Right lobe of liver (tissue), 6 donors: Measurements from ENCODE around the gene ACOX1. TPM values are rescaled to one million over a fixed set of nuclear protein-coding genes. Genes with fewer than 3 reads are reported as not detected.

Experiments used
- ATAC-seq, 4 donors: fragments of 200-7000 bp; cut with Tn5 transposase; one replicate each; pipeline ENCODE4 v1.9.1; 2020; ENCODE audit warnings: mild to moderate bottlenecking in 4 of 4, moderate library complexity in 4 of 4
- DNase-seq, 3 donors: peaks; one replicate each; pipeline ENCODE4 v3.0.0-alpha.2; 2020
- H3K27ac ChIP-seq, 3 donors: fragments of 200-600 bp; one replicate each; pipeline ENCODE4 v1.8.0; 2022
- H3K27me3 ChIP-seq, 2 donors: fragments of 200-600 bp; one replicate each; pipeline ENCODE4 v1.8.0; 2022
- H3K36me3 ChIP-seq, 4 donors: fragments of 200-600 bp; sonication (generic) in 1 of 4; one replicate each; pipeline versions ENCODE4 v1.5.1 to v1.8.0; 2017 to 2022; ENCODE audit warnings: control low read depth in 1 of 4
- H3K4me1 ChIP-seq, 4 donors: fragments of 200-600 bp; sonication (generic) in 1 of 4; one replicate each; pipeline versions ENCODE4 v1.5.1 to v1.8.0; 2017 to 2022; ENCODE audit warnings: control low read depth in 1 of 4
- H3K4me3 ChIP-seq, 3 donors: fragments of 200-600 bp; one replicate each; pipeline ENCODE4 v1.8.0; 2022
- H3K9me3 ChIP-seq, 4 donors: fragments of 200-600 bp; sonication (generic) in 1 of 4; one replicate each; pipeline versions ENCODE4 v1.5.1 to v1.8.0; 2017 to 2022; ENCODE audit warnings: control low read depth in 1 of 4
- POLR2A ChIP-seq: fragments of 450-650 bp; IDR thresholded peaks from one replicate; pipeline ENCODE4 v1.6.1; 2017; ENCODE audit warnings: antibody characterized with exemption, mild to moderate bottlenecking
- WGBS: methylation state at CpG from one replicate; pipeline ENCODE4 v1.1.6; 2018; ENCODE audit warnings: low coverage, low lambda C conversion rate; ENCODE audit not compliant: insufficient coverage; ENCODE audit errors: missing lambda C conversion rate; 5-methylcytosine and 5-hydroxymethylcytosine counted together
- intact Hi-C, 2 donors: fragments of 100-400 bp; cut with DNase I; formaldehyde crosslinking; loops; one replicate each; pipeline versions ENCODE4 v1.11.2 to v1.14.1; 2022
- total RNA-seq, 6 experiments: library from RNA; depleted of rRNA in 2 of 6; stranded (reverse); fragments of >200 nt in 2 of 6; fragmentation: NEBNext Ultra II Directional in 3 of 6; extraction: Animal tissue kit (Norgen Biotek cat#: 25700) in 3 of 6; gene quantifications; one replicate each; pipeline versions ENCODE4 v1.1.0 to v1.2.4, GENCODE V29; 2016 to 2023
- TF ChIP-seq, protein P1 (sequence below), 4 donors: fragments of 200-600 bp in 3 of 4; fragments of 450-650 bp in 1 of 4; IDR thresholded peaks; one replicate each; pipeline versions ENCODE4 v1.5.1 to v1.8.0; 2016 to 2022; ENCODE audit warnings: antibody characterized with exemption in 4 of 4, mild to moderate bottlenecking in 2 of 4
- donor health status: DM: no; HTN: yes; CAD: no.
- donor health status: DM: no; HTN: no; CAD: no.
- donor health status: DM: no; HTN: no; CAD: no.
- donor health status: DM: no; HTN: yes; CAD: no.
- donor health status: DM: no; HTN: yes; CAD: no.

ACOX1 gene
- total RNA-seq, 6 experiments from 2014 or later: 112 to 202 (median 190) TPM

DNA sequence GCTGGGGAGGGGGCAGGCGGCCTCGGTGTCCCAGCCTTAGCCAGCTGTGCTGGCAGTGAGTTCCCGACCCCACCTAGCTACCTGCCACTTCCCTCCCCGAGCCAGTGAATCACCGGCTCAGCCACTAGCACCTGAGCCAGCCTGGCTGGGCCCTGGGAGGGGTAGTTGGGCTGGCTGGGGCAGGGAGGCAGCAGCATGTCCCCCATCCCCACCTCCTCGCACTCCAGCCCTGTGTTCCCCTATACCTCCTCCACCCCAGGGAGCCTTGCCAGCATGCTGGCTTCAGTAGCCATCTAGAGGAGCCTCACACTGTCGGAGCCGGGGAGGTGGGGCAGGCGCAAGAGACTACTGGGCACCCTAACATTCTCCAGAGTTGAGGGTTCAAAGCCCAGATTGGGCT is 45.4 kb upstream of the ACOX1 start:
- no peak overlapping the region for H3K27ac ChIP-seq
- no peak overlapping the region for H3K4me3 ChIP-seq
- intact Hi-C loops: no loop called here
- 100% methylated on average over 1 of the region's 9 CpGs for WGBS
- H3K27me3 ChIP-seq: no peaks in the 10 kb centered on the region
- H3K9me3 ChIP-seq: no peaks in the 10 kb centered on the region
- TF ChIP-seq, protein P1, sequence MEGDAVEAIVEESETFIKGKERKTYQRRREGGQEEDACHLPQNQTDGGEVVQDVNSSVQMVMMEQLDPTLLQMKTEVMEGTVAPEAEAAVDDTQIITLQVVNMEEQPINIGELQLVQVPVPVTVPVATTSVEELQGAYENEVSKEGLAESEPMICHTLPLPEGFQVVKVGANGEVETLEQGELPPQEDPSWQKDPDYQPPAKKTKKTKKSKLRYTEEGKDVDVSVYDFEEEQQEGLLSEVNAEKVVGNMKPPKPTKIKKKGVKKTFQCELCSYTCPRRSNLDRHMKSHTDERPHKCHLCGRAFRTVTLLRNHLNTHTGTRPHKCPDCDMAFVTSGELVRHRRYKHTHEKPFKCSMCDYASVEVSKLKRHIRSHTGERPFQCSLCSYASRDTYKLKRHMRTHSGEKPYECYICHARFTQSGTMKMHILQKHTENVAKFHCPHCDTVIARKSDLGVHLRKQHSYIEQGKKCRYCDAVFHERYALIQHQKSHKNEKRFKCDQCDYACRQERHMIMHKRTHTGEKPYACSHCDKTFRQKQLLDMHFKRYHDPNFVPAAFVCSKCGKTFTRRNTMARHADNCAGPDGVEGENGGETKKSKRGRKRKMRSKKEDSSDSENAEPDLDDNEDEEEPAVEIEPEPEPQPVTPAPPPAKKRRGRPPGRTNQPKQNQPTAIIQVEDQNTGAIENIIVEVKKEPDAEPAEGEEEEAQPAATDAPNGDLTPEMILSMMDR (IDR thresholded peaks at IDR 0.05): no peak
- no peak for TF ChIP-seq POLR2A
- no peaks in the 10 kb centered on the region for H3K36me3 ChIP-seq
- no peaks in the 10 kb centered on the region for H3K4me1 ChIP-seq
- DNase-seq (no peak), ATAC-seq (no peak)

DNA sequence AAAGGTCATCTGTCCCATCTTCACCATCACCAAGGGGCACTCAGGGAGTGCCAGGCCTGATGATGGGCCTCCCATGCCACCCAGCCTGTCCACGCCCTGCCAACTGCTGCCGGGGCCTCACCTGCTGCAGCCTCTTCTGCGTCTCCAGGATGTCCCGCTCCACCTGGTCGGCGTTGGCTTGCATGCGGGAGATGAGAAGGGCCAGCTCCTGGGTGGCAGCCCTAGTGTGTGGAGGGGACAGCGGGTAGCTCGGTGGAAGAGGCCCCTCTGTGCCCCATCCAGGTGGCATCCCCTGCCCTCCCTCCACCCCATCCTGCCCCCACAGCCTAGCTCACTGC is 44.9 kb upstream of the ACOX1 start:
- no peaks in the 10 kb centered on the region for H3K36me3 ChIP-seq
- WGBS: 100% methylated on average over 1 of the region's 9 CpGs
- H3K27me3 ChIP-seq: no peaks in the 10 kb centered on the region
- intact Hi-C loops: no loop called here
- no peaks in the 10 kb centered on the region for H3K4me1 ChIP-seq
- ATAC-seq (no peak), DNase-seq (no peak)
- H3K4me3 ChIP-seq: no peak overlapping the region
- TF ChIP-seq POLR2A: no peak
- TF ChIP-seq, protein P1 (IDR thresholded peaks at IDR 0.05): no peak
- no peaks in the 10 kb centered on the region for H3K9me3 ChIP-seq
- no peak overlapping the region for H3K27ac ChIP-seq

DNA sequence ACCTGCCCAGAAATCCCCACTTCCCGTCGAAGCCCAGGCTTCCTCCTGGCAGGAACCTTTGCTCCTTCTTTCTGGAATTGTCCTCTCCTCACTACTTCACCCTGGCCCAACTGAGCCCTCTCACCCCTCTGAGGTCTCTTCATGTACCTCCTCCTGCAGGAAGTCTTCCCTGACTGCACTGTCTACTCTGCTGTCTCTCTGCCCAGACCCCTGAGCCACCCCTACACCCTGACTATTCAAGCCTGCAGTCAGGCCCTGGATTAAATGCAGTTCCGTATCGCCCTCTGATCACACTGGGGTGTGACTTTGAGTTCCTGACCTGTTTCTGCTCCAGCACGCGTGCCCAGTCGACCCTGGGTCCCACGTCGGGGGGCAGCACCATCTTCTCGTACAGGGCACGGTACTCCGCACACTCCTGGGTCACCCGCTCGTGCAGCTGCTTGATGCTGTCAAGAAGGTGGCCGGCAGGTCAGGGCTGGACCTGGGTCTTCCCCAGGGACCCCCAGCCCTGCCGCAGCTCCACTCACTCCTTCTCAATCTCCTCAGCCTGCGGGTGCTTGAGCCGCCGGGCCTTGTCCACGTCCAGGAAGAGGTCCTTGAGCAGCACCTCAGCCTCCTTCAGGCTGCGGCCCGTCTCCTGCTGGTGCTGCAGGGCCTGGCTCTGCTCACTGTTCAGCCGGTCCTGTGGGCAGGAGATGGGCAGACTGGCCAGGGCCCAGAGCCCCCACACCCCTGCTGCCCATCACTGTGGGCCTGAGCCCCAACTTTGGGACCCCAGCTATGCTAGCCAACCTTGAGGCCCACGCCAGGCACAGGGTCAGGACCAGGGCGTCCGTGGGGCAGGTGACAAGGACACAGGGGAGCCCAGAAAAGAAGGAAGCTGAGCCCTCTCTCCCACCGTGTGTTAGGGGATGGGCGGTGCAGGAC is 44.3 kb upstream of the ACOX1 start:
- DNase-seq: no peak
- intact Hi-C loops: no loop called here

DNA sequence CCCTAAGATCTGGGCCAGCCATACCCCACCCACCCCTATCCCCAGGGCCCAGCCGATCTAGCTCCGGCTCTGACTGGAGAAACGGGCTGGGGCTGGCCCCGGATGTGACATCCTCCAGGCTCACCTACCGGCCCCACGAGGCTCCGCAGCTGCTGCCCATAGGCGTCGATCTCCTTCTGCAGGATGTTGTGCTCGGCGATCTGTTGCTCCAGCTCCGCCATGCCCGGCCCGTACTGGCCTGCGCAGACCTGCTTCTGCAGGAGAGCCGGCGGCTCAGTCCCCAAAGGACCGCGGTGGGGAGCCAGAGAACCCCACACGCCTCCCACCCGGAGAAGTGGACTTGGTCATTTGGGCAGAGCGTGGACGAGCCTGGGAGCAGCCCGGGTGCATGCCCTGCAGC is 43.3 kb upstream of the ACOX1 start:
- H3K9me3 ChIP-seq: no peaks in the 10 kb centered on the region
- 40% methylated on average over 1 of the region's 24 CpGs for WGBS
- H3K4me1 ChIP-seq: no peaks in the 10 kb centered on the region
- no peaks in the 10 kb centered on the region for H3K27me3 ChIP-seq
- no peak overlapping the region for H3K4me3 ChIP-seq
- DNase-seq (no peak), ATAC-seq (no peak)
- H3K36me3 ChIP-seq: no peaks in the 10 kb centered on the region
- no peak overlapping the region for H3K27ac ChIP-seq
- intact Hi-C loops: no loop called here
- TF ChIP-seq, protein P1 (IDR thresholded peaks at IDR 0.05): no peak
- TF ChIP-seq POLR2A: no peak

More for the DNA sequence above, 44.3 kb upstream of the ACOX1 start:
- H3K27me3 ChIP-seq: no peaks in the 10 kb centered on the region
- 93% methylated on average over 4 of the region's 28 CpGs for WGBS
- no peak overlapping the region for H3K27ac ChIP-seq
- TF ChIP-seq, protein P1 (IDR thresholded peaks at IDR 0.05): no peak
- TF ChIP-seq POLR2A: no peak
- ATAC-seq: no peak
- no peak overlapping the region for H3K4me3 ChIP-seq
- H3K36me3 ChIP-seq: no peaks in the 10 kb centered on the region
- H3K9me3 ChIP-seq: no peaks in the 10 kb centered on the region
- H3K4me1 ChIP-seq: no peaks in the 10 kb centered on the region
